K562 (cell line): Measurements from ENCODE around the gene TRIM34. TPM values are rescaled to one million over a fixed set of nuclear protein-coding genes. Genes with fewer than 3 reads are reported as not detected.

Source experiments
- CBFB ChIP-seq: sonication (generic); formaldehyde crosslinking; IDR thresholded peaks from 2 replicates; pipeline ENCODE4 v1.4.0; 2020; ENCODE audit warnings: mild to moderate bottlenecking, missing genetic modification reagents
- CBX1 ChIP-seq: sonication (generic); IDR thresholded peaks from 2 replicates; pipeline ENCODE4 v1.6.1; 2016; ENCODE audit warnings: antibody characterized with exemption, low read depth, mild to moderate bottlenecking
- CBX5 ChIP-seq: IDR thresholded peaks from 2 replicates; pipeline ENCODE4 v1.6.1; 2014; ENCODE audit warnings: low read depth, borderline replicate concordance
- ELF4 ChIP-seq: fragments of 450-650 bp; formaldehyde crosslinking; IDR thresholded peaks from 2 replicates; pipeline ENCODE4 v1.4.0; 2022; ENCODE audit warnings: missing genetic modification characterization
- HEY1 ChIP-seq: fragments of 250-450 bp; sonication (Bioruptor Pico); IDR thresholded peaks from 2 replicates; pipeline ENCODE4 v1.5.0; 2020; ENCODE audit warnings: mild to moderate bottlenecking, moderate library complexity, borderline replicate concordance
- HNRNPL ChIP-seq: fragments of 200-400 bp; formaldehyde crosslinking; IDR thresholded peaks from 2 replicates; pipeline ENCODE4 v1.6.1; 2017; ENCODE audit warnings: low read depth, mild to moderate bottlenecking, low read length
- KAT7 ChIP-seq: sonication (generic); formaldehyde crosslinking; IDR thresholded peaks from 2 replicates; pipeline ENCODE4 v1.8.0; 2022; ENCODE audit warnings: missing genetic modification reagents, mild to moderate bottlenecking, borderline replicate concordance
- NFYB ChIP-seq: IDR thresholded peaks from 2 replicates; pipeline ENCODE4 v1.6.1; 2011; ENCODE audit warnings: mild to moderate bottlenecking, moderate library complexity; ENCODE audit not compliant: insufficient read length; ENCODE audit errors: extremely low read depth
- SIRT6 ChIP-seq: IDR thresholded peaks from one replicate; pipeline ENCODE4 v1.6.1; 2012; ENCODE audit warnings: low read depth, mild to moderate bottlenecking, control low read depth, inconsistent platforms, low read length, moderate library complexity
- SMC3 ChIP-seq: conservative IDR thresholded peaks from 2 replicates; pipeline ENCODE4 v1.6.1; 2011; ENCODE audit warnings: low read depth, low read length, improper control_type of control experiment; ENCODE audit not compliant: insufficient read depth
- TAF1 ChIP-seq: IDR thresholded peaks from 2 replicates; pipeline ENCODE4 v1.6.1; 2011; ENCODE audit warnings: mild to moderate bottlenecking, low read length, moderate library complexity; ENCODE audit not compliant: insufficient read depth, control insufficient read depth, severe bottlenecking; ENCODE audit errors: extremely low read depth
- ZFX ChIP-seq: sonication (generic); formaldehyde crosslinking; IDR thresholded peaks from 2 replicates; pipeline ENCODE4 v1.8.0; 2022; ENCODE audit warnings: mild to moderate bottlenecking, missing genetic modification reagents, moderate library complexity
- ZNF232 ChIP-seq: sonication (generic); formaldehyde crosslinking; IDR thresholded peaks from 2 replicates; pipeline ENCODE4 v1.8.0; 2022; ENCODE audit warnings: mild to moderate bottlenecking, missing genetic modification reagents
- ZNF41 ChIP-seq: fragments of 250-450 bp; sonication (Bioruptor Pico); conservative IDR thresholded peaks from 2 replicates; pipeline ENCODE4 v1.4.0; 2020; ENCODE audit warnings: mild to moderate bottlenecking
- ZNF551 ChIP-seq: fragments of 250-450 bp; sonication (Bioruptor Pico); IDR thresholded peaks from 2 replicates; pipeline ENCODE4 v1.5.0; 2021; ENCODE audit warnings: mild to moderate bottlenecking, moderate library complexity
- ZNF561 ChIP-seq: fragments of 450-650 bp; formaldehyde crosslinking; conservative IDR thresholded peaks from 2 replicates; pipeline ENCODE4 v1.4.0; 2020; ENCODE audit warnings: mild to moderate bottlenecking, moderate library complexity
- ZNF75A ChIP-seq: fragments of 450-650 bp; formaldehyde crosslinking; IDR thresholded peaks from 2 replicates; pipeline ENCODE4 v1.4.0; 2020; ENCODE audit warnings: mild to moderate bottlenecking
- polyA plus RNA-seq, 8 experiments: library from polyadenylated mRNA; depleted of rRNA in 4 of 8; stranded (reverse) in 5 of 8; unstranded in 3 of 8; fragments of >200 nt; fragmentation: Nextera tagmentation in 2 of 8; fragmentation: Illumina TruSeq in 1 of 8; extraction: Ambion mirVana in 2 of 8; extraction: Trizol in 1 of 8; gene quantifications; 2 replicates each; pipeline versions ENCODE4 v1.2.1 to v1.2.3, GENCODE V29; 2011 to 2014; ENCODE audit warnings: inconsistent platforms in 1 of 8, missing spikeins in 1 of 8
- total RNA-seq, 7 experiments: library from RNA; depleted of rRNA in 6 of 7; stranded (reverse); fragments of >200 nt in 6 of 7; fragmentation: Illumina TruSeq in 2 of 7; extraction: Trizol in 2 of 7; gene quantifications; 2 replicates each; pipeline versions ENCODE4 v1.2.1 to v1.2.3, GENCODE V29; 2011 to 2021; ENCODE audit warnings: low replicate concordance in 1 of 7
- TF ChIP-seq, protein P1 (sequence below): sonication (generic); formaldehyde crosslinking; IDR thresholded peaks from 2 replicates; pipeline ENCODE4 v1.8.1; 2023; ENCODE audit warnings: mild to moderate bottlenecking, missing genetic modification reagents
- TF ChIP-seq, protein P2 (sequence below): fragments of 250-450 bp; sonication (Bioruptor Pico); IDR thresholded peaks from 2 replicates; pipeline ENCODE4 v1.5.0; 2021; ENCODE audit warnings: mild to moderate bottlenecking, borderline replicate concordance
- TF ChIP-seq, protein P3 (sequence below), 2 experiments: IDR thresholded peaks in 1 of 2; conservative IDR thresholded peaks in 1 of 2; 2 replicates each; pipeline ENCODE4 v1.6.1; 2016; ENCODE audit warnings: low read depth in 2 of 2, mild to moderate bottlenecking in 1 of 2, missing compliant biosample characterization in 1 of 2, missing genetic modification characterization in 1 of 2, moderate library complexity in 1 of 2

Gene TRIM34
- total and polyA plus RNA-seq, 9 of the 15 experiments (the other 6 are each of a cell fraction or from before 2014, with no cell fraction given), result 0.31 to 2.9 (median 1.3) TPM

DNA sequence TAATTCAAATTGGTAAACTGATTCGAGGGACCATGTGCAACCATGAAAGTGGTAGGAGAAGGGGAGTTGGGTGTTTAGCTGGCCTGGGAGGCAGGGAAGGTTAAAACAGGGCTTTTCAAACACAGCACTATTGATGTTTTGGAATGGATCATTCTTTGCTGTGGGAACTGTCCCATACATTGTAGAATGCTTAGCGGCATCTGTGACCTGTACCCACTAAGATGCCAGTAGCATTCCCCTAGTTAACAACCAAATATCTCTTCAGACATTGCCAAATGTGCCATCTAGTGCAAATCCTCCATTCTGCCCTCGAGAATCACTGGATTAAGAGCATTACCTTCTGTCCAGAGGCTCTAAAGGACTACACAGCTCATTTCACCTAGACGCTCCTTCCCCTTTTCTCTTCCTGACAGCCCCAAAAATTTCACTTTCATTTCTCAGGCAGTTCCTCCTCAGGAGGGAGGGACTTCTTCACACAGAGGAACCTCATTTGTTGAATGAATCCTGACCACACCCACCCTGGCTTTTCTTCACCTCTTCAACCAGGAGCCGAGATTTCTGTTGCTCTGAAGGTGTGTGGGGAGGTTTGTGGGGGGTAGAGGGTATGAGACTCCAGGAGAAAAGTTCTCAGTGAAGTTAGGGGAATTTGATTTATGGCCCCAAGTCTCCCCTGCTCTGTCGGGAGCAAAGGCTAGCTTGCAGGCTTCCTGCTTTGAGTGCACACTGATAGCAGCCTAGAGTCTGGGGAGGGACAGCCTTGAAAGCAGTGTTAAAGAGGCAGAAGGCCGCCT, at the start of gene TRIM34 (continued):
- TF ChIP-seq ZFX (no peak), ZNF561 (CRISPR knock-in tag) (no peak), KAT7 (no peak), NFYB (peak; percentile 45), CBX5 (no peak), TAF1 (no peak), ZNF75A (CRISPR knock-in tag) (no peak), CBFB (CRISPR knock-in tag) (no peak), SMC3 (no peak), ZNF232 (CRISPR knock-in tag) (no peak), ZNF41 (CRISPR knock-in tag) (no peak), HNRNPL (no peak), ELF4 (CRISPR knock-in tag) (no peak), ZNF551 (no peak), HEY1 (CRISPR knock-in tag) (no peak), CBX1 (no peak), SIRT6 (no peak)
- TF ChIP-seq, protein P1, sequence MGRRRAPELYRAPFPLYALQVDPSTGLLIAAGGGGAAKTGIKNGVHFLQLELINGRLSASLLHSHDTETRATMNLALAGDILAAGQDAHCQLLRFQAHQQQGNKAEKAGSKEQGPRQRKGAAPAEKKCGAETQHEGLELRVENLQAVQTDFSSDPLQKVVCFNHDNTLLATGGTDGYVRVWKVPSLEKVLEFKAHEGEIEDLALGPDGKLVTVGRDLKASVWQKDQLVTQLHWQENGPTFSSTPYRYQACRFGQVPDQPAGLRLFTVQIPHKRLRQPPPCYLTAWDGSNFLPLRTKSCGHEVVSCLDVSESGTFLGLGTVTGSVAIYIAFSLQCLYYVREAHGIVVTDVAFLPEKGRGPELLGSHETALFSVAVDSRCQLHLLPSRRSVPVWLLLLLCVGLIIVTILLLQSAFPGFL (CRISPR knock-in tag), result no peak
- TF ChIP-seq, protein P2, sequence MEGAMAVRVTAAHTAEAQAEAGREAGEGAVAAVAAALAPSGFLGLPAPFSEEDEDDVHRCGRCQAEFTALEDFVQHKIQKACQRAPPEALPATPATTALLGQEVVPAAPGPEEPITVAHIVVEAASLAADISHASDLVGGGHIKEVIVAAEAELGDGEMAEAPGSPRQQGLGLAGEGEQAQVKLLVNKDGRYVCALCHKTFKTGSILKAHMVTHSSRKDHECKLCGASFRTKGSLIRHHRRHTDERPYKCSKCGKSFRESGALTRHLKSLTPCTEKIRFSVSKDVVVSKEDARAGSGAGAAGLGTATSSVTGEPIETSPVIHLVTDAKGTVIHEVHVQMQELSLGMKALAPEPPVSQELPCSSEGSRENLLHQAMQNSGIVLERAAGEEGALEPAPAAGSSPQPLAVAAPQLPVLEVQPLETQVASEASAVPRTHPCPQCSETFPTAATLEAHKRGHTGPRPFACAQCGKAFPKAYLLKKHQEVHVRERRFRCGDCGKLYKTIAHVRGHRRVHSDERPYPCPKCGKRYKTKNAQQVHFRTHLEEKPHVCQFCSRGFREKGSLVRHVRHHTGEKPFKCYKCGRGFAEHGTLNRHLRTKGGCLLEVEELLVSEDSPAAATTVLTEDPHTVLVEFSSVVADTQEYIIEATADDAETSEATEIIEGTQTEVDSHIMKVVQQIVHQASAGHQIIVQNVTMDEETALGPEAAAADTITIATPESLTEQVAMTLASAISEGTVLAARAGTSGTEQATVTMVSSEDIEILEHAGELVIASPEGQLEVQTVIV, result no peak
- TF ChIP-seq, protein P3, sequence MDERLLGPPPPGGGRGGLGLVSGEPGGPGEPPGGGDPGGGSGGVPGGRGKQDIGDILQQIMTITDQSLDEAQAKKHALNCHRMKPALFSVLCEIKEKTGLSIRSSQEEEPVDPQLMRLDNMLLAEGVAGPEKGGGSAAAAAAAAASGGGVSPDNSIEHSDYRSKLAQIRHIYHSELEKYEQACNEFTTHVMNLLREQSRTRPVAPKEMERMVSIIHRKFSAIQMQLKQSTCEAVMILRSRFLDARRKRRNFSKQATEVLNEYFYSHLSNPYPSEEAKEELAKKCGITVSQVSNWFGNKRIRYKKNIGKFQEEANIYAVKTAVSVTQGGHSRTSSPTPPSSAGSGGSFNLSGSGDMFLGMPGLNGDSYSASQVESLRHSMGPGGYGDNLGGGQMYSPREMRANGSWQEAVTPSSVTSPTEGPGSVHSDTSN (CRISPR knock-in tag; IDR thresholded peaks at IDR 0.05; ENCODE audit: low read depth), result no peak
- TF ChIP-seq, protein P3 (tag; conservative IDR thresholded peaks at IDR 0.05; ENCODE audit: low read depth), result peak; percentile 80
